GM12873 (cell line): Measurements from ENCODE around the gene ALKBH5.

ENCODE experiments used
- TF ChIP-seq, protein P1 (sequence below): IDR thresholded peaks from 2 replicates; pipeline ENCODE4 v1.5.1; 2012; ENCODE audit warnings: low read depth, mild to moderate bottlenecking, moderate library complexity, low read length, control low read depth; ENCODE audit not compliant: insufficient read depth; ENCODE audit errors: missing control alignments

Gene ALKBH5

DNA sequence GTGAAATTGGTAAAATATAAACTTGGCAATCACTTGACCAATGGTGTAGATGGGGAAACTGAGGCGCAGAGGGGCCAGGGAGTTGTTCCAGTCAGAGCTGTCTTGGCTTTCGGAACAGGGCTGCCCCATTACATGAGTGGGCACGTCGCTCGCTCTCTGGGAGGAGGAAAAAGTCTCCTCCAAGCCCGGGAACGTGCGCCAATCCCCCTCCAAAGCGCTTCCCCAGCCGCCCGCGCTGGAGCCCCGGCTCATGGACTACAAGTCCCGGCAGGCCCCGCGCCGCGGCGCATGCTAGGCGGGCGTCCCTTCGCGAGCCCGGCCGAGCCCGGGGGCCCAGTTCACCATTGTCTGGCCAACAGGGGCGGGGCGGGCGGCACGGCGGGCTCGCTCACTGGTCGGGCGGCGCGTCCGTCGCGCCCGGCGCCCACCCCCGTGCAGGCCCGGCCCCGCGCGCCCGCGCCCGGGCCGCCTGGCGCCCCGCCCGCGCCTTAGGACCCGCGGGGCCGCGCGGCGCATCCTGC lies 41.6 kb downstream of the ALKBH5 start, which contains the start of gene LLGL1:
Gene LLGL1 (plus strand): TSS at position 515 of the 521 bp plus-strand sequence. CDS start 48 bp downstream, outside the sequence.
- TF ChIP-seq, protein P1, sequence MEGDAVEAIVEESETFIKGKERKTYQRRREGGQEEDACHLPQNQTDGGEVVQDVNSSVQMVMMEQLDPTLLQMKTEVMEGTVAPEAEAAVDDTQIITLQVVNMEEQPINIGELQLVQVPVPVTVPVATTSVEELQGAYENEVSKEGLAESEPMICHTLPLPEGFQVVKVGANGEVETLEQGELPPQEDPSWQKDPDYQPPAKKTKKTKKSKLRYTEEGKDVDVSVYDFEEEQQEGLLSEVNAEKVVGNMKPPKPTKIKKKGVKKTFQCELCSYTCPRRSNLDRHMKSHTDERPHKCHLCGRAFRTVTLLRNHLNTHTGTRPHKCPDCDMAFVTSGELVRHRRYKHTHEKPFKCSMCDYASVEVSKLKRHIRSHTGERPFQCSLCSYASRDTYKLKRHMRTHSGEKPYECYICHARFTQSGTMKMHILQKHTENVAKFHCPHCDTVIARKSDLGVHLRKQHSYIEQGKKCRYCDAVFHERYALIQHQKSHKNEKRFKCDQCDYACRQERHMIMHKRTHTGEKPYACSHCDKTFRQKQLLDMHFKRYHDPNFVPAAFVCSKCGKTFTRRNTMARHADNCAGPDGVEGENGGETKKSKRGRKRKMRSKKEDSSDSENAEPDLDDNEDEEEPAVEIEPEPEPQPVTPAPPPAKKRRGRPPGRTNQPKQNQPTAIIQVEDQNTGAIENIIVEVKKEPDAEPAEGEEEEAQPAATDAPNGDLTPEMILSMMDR: no peak

DNA sequence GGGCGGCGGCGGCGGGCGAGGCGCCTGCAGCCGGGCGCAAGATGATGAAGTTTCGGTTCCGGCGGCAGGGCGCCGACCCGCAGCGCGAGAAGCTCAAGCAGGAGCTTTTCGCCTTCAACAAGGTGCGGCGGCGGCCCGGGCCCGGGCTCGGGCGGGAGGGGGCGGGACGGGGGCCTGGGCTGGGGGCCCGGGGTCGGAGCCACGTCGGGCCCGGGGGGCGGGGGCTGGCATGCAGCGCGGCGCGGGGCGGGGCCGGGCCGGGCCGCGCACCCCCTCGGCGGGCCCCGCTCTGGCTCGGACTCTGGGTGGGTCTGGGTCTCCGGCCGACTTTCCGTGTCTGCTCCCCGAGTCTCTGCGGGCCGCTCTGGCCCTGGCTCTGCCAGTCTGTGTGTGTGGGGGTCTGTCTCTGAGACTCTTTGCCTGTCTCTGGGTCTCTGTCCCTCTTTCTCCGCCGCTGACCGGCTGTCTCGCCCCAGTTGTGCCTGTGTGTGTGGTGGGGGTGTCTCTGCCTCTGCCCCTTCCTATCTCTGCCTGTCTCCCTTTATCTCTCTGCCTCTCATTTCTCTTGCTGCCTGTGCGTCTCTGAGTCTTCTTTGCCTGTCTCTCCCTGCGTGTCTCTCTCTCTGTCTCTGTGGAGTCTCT lies 42.1 kb downstream of the ALKBH5 start:
- TF ChIP-seq, protein P1: no peak

DNA sequence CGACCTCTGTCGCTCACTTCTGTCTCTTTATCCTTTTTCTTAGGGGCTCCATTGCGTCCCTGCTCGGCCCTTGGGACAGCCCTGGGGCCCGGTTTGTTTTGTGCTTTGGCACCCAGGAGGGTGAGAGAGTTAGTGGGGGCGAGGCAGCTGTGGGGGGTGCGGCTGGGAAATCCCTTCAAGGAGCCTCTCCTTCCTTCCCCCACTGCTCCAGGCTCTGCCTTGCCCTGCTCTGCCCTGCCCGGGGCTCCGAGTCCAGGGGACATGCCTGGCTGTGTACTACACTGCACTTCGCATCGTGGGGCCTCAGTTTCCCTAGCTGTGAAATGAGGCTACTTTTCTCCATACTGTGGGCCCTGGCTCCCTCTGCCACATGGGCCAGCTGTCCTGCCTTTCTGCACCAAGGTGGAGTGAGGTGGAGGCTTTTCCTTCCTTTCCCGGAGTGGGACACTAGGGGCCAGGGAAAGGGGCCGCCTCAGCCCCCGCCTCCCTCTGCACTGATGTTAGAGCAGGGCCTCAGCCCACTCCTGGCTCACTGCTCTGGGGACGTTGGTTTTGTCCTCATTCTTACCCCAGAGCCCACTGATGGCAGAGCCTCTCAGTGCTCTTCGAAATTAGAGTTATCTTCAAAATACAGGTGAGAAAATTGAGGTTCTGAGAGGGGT lies 42.8 kb downstream of the ALKBH5 start:
- TF ChIP-seq, protein P1: no peak

DNA sequence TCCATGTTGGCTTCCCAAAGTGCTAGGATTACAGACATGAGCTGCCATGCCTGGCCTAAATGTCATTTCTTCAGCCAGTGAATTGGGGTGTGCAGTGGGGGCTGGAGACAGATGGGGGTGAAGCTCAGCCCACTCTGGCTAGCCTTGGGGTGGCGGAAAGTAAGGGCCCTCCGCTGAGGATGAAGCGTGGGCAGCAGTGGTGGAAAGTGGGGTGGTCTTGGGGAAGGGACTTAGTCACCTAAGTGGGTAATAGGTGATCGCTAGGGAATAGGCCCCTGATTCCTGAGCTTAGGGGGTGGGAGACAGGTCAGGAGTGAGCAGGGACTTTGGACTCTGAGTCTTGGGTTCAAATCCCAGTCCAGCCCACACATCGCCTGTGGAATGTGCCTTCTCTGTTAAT lies 44.0 kb downstream of the ALKBH5 start:
- TF ChIP-seq, protein P1: no peak

DNA sequence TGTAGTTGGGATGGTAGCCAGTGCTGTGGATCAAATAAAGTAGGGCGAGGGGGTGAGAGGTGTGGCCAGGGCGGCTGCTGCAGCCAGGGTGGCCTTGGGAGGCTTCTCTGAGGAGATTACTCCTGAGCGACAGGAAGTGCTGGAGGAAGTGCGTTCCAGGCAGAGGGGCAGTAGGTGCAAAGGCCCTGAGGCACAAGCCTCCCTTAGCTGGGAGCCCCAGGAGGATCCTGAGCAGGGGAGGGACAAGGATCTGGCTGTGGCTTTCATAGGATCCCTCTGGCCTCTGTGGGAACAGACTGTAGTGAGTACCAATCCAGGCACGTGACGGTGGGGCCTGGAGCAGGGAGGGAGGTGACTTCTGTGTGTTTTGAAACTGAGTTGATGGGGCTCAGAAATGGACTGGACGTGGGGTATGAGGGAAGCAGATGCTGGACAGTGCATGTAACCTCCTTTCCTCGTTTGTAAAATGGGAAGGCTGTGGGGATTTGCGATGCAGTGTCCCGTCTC lies 44.6 kb downstream of the ALKBH5 start:
- TF ChIP-seq, protein P1: no peak

DNA sequence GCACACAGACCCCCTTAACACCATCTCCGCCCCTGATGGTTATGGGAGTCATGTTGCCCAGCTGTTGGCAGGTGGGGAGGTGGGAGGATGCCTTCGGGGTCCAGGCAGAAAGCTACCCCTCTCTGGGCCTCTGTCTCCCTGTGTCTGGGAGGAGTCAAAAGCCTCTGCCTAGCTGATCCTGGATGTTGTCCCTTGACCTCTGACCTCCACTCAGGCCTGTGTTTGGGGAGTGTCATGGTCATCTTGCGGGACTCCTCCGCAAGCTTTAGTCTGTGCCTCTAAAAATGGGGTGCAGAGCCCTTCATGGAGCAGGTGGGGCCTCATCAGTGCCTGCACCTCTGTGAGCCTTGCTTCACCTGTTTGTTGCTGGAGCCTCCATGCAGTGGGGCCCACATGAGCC lies 45.6 kb downstream of the ALKBH5 start:
- TF ChIP-seq, protein P1: no peak

DNA sequence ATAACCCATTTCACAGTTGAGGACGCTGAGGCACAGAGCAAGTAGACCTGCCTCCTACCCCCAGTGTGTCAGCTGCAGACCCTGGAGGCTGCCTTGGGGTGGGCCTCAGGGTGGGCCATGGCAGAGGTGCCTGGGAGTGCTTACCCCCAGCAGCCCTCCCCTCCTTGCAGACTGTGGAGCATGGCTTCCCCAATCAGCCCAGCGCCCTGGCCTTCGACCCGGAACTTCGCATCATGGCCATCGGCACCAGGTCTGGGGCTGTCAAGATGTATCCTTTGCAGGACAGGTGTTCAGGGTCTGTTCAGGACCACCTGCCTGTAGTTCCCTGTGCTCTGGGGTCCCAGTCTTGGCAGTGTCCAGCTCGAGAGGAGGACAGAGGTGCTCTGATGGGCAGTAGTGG lies 46.1 kb downstream of the ALKBH5 start:
- TF ChIP-seq, protein P1: no peak
